GM21447 (cell line): ENCODE measurements around the gene PPP1R17.

Experiments
- ATAC-seq: cut with Tn5 transposase; IDR thresholded peaks from one replicate; pipeline ENCODE4 v1.9.1; 2021; ENCODE audit not compliant: unreplicated experiment

PPP1R17 gene

GRCh38 chr7:31687024-31687748, at the start of gene PPP1R17:
Gene PPP1R17 (plus strand): TSS chr7:31687215. CDS start chr7:31692442, 5,227 bp downstream.
- no peak for ATAC-seq

GRCh38 chr7:31640381-31640780, 46.6 kb upstream of the PPP1R17 start:
- no peak for ATAC-seq

GRCh38 chr7:31642681-31643115, 44.3 kb upstream of the PPP1R17 start:
- no peak for ATAC-seq

- no peak for ATAC-seq
Observed at GRCh38 chr7:31646942-31647341, 40.1 kb upstream of the PPP1R17 start.

- no peak for ATAC-seq
Observed at GRCh38 chr7:31647511-31647910, 39.5 kb upstream of the PPP1R17 start.

GRCh38 chr7:31648288-31648687, 38.7 kb upstream of the PPP1R17 start:
- no peak for ATAC-seq

- ATAC-seq: no peak
Observed at GRCh38 chr7:31648880-31649279, 38.1 kb upstream of the PPP1R17 start.

- no peak for ATAC-seq
Observed at GRCh38 chr7:31651234-31652062, 35.6 kb upstream of the PPP1R17 start.

- no peak for ATAC-seq
Observed at GRCh38 chr7:31652063-31652326, 35.0 kb upstream of the PPP1R17 start.

GRCh38 chr7:31663072-31663471, 23.9 kb upstream of the PPP1R17 start:
- ATAC-seq: no peak

GRCh38 chr7:31664890-31665289, 22.1 kb upstream of the PPP1R17 start:
- no peak for ATAC-seq

GRCh38 chr7:31665546-31665945, 21.5 kb upstream of the PPP1R17 start:
- ATAC-seq: no peak

- no peak for ATAC-seq
Observed at GRCh38 chr7:31669461-31669860, 17.6 kb upstream of the PPP1R17 start.

GRCh38 chr7:31679574-31680305, 7.3 kb upstream of the PPP1R17 start:
- ATAC-seq: no peak

GRCh38 chr7:31683445-31684225, 3.4 kb upstream of the PPP1R17 start:
- ATAC-seq: no peak

GRCh38 chr7:31688372-31688771, 1.4 kb downstream of the PPP1R17 start:
- ATAC-seq: peak; percentile 93

- ATAC-seq: no peak
Observed at GRCh38 chr7:31688996-31689395, 2.0 kb downstream of the PPP1R17 start.

GRCh38 chr7:31690935-31691334, 3.9 kb downstream of the PPP1R17 start:
- no peak for ATAC-seq

- ATAC-seq: no peak
Observed at GRCh38 chr7:31692451-31692850, 5.4 kb downstream of the PPP1R17 start.

- ATAC-seq: no peak
Observed at GRCh38 chr7:31692871-31693270, 5.9 kb downstream of the PPP1R17 start.
